HUES48 (cell line): ENCODE data around the gene KCNAB2.

Experiments
- H3K27ac ChIP-seq: one replicate; pipeline ENCODE4 v1.7.0; 2013; ENCODE audit warnings: low read depth, low read length, inconsistent platforms
- H3K27me3 ChIP-seq: 2 replicates; pipeline ENCODE4 v1.6.1; 2013; ENCODE audit warnings: mild to moderate bottlenecking, low read length; ENCODE audit not compliant: control insufficient read depth, insufficient read depth
- H3K36me3 ChIP-seq: 2 replicates; pipeline ENCODE4 v1.6.1; 2013; ENCODE audit warnings: low read length; ENCODE audit not compliant: control insufficient read depth, insufficient read depth
- H3K4me1 ChIP-seq: 2 replicates; pipeline ENCODE4 v1.6.1; 2013; ENCODE audit warnings: mild to moderate bottlenecking, low read length; ENCODE audit not compliant: control insufficient read depth, insufficient read depth
- H3K4me3 ChIP-seq: 2 replicates; pipeline ENCODE4 v1.5.1; 2013; ENCODE audit warnings: mild to moderate bottlenecking, low read depth, low read length
- H3K9ac ChIP-seq: 2 replicates; pipeline ENCODE4 v1.6.1; 2013; ENCODE audit warnings: mild to moderate bottlenecking, low read depth, low read length, moderate library complexity
- H3K9me3 ChIP-seq: 2 replicates; pipeline ENCODE4 v1.6.1; 2013; ENCODE audit warnings: low read length; ENCODE audit not compliant: control insufficient read depth, insufficient read depth

The KCNAB2 gene

DNA sequence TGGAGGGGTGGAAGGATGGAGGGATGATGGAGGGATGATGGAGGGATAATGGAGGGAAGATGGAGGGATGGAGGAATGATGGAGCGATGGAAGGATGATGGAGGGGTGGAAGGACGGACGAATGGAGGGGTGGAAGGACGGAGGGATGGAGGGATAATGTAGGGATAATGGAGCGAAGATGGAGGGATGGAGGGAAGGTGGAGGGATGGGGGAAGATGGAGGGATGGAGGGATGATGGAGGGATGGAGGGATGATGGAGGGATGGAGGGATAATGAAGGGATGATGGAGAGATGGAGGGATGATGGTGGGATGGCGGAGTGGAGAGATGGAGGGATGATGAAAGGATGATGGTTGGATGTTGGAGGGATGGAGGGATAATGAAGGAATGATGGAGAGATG, 61.3 kb downstream of the KCNAB2 start:
- Histone ChIP-seq H3K4me3 (no peak overlapping the region), H3K4me1 (no peaks in the 10 kb centered on the region), H3K9me3 (no peaks in the 10 kb centered on the region), H3K36me3 (no peaks in the 10 kb centered on the region), H3K27me3 (no peaks in the 10 kb centered on the region), H3K9ac (no peak overlapping the region), H3K27ac (no peak overlapping the region)

DNA sequence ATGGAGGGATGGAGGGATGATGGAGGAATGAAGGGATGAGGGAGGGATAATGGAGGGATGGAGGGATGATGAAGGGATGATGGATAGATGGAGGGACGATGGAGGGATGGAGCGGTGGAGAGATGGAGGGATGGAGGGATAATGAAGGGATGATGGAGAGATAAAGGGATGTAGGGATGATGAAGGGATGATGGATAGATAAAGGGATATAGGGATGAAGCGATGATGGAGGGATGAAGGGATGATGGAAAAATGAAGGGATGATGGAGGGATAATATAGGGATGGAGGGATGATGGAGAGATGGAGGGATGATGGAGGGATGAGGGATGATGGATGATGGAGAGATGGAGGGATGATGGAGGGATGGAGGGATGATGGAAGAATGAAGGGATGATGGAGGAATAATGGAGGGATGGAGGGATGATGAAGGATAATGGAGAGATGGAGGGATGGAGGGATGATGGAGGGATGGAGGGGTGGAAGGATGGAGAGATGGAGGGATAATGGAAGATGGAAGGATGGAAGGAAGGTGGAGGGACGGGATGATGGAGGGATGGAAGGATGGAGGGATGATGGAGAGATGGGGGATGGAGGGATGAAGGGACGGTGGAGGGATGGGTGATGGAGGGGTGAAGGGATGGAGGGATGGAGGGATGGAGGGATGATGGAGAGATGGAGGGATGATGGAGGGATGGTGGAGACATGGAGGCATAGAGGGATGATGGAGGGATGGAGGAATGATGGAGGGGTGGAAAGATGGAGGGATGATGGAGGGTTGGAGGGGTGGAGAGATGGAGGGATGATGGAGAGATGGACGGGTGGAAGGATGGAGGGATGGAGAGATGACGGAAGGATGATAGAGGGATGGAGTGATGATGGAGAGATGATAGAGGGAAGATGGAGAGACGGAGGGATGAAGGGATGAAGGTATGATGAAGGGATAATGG, 62.0 kb downstream of the KCNAB2 start:
- H3K9me3 ChIP-seq: no peaks in the 10 kb centered on the region
- H3K9ac ChIP-seq: no peak overlapping the region
- H3K4me1 ChIP-seq: no peaks in the 10 kb centered on the region
- no peaks in the 10 kb centered on the region for H3K27me3 ChIP-seq
- no peak overlapping the region for H3K27ac ChIP-seq
- no peaks in the 10 kb centered on the region for H3K36me3 ChIP-seq
- no peak overlapping the region for H3K4me3 ChIP-seq

DNA sequence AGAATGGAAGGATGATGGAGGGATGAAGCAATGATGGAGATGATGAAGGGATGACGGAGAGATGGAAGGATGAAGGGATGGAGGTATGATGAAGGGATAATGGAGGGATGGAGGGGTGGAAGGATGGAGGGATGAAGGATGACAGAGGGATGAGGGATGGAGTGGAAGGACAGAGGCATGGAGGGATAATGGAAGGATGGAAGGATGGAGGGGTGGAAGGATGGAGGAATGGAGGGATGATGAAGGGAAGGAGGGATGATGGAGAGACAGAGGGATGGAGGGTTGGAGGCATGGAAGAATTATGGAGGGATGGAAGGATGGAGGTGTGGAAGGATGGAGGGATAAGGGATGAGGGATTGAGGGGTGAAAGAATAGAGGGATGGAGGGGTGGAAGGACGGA, 62.8 kb downstream of the KCNAB2 start:
- Histone ChIP-seq H3K4me1 (no peaks in the 10 kb centered on the region), H3K4me3 (no peak overlapping the region), H3K27ac (no peak overlapping the region), H3K9me3 (no peaks in the 10 kb centered on the region), H3K36me3 (no peaks in the 10 kb centered on the region), H3K27me3 (no peaks in the 10 kb centered on the region), H3K9ac (no peak overlapping the region)

DNA sequence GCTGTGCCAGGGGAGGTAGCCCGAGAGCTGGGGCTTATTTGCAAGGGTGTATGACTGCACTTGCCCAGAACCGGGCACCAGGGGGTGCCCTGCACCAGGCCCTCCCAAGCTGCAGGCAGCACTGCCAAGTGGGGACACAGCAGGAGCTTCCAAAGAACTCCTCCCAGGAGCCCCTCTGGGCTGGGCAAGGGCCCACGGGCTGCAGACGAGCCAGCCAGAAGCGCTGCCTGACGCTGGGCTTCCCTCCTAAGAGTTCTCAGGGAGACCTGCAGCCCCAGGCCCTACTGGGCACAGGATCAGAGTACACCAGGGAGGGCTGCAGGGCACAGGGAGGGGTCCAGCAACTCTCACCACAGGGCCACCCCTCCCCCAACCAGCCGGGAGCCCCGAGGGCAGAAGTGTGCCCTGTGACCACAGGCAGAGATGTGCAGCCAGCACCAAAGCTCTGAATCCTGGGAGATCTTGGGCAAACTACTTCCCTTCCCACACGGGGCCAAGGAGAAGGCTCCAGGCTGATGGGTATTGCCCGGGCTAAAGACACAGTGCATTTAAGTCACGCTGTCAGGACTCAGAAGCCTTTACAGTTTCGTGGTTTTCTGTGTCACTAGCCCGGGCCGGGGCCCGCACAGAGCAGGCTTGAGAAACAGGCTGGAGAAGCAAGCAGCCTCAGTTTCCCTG, 63.4 kb downstream of the KCNAB2 start:
- no peaks in the 10 kb centered on the region for H3K27me3 ChIP-seq

DNA sequence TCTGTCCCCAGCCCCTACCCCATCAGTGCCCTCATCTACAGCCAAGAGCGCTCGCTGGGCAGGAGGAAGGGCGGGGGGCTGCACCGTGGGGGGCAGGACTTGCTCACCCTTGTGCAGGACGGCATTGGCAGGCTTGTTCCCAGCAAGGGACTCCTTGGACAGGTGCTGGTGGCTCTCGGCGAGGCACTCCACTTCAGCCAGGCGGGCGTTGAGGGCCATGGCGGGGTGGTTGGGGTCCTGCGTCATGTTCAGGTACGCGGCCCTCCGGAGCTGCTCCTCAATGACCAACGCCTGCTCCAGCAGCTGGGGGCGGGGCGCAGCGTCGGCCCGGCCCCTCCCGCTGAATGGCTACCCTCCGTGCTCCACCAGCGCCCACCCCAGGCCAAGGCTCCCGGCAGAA, 64.0 kb downstream of the KCNAB2 start:
- Histone ChIP-seq H3K27ac (no peak overlapping the region), H3K27me3 (no peaks in the 10 kb centered on the region), H3K4me1 (no peaks in the 10 kb centered on the region), H3K9me3 (no peaks in the 10 kb centered on the region), H3K36me3 (no peaks in the 10 kb centered on the region), H3K9ac (no peak overlapping the region), H3K4me3 (no peak overlapping the region)

More for the DNA sequence above, 63.4 kb downstream of the KCNAB2 start:
- Histone ChIP-seq H3K36me3 (no peaks in the 10 kb centered on the region), H3K27ac (no peak overlapping the region), H3K9ac (no peak overlapping the region), H3K4me3 (no peak overlapping the region), H3K9me3 (no peaks in the 10 kb centered on the region), H3K4me1 (no peaks in the 10 kb centered on the region)

DNA sequence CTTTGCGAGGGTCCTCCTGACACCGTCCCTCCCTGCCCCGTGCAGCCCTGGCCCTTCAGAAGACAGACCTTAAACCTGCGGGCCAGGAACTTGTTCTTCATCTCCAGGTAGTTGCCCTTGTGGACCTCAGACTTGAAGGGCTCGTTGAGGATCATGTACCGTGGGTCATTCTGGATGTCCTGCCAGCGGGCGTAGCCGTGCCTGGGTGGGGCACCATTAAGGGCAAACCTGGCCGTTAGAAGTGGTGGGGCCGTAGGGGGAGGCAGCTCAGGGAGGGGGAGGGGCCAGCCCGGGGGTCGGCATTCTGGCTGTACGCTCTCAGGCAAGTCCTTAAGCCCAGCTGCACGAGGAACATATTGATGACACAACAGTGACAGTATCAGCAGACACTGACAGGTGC, 64.6 kb downstream of the KCNAB2 start:
- Histone ChIP-seq H3K27ac (no peak overlapping the region), H3K9me3 (no peaks in the 10 kb centered on the region), H3K4me1 (no peaks in the 10 kb centered on the region), H3K27me3 (no peaks in the 10 kb centered on the region), H3K36me3 (no peaks in the 10 kb centered on the region), H3K9ac (no peak overlapping the region), H3K4me3 (no peak overlapping the region)

DNA sequence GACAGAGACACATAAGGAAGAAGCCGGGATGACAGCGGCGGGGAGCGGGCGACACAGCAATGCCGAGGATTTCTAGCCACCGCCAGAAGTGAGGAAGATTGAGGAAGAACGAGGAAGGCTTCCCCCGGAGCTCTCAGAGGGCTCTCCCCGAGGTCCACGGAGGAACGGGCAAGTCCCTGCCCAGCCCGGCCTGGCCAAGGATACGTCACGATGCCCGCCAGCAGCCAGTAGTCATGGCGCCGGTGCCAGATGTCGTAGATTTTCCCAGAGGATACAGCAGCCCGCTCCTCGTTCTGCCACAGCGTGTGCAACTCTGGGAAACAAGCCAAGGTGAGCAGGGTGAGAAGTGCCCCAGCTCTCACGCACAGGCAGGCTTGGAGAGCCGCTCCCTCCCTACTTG, 65.9 kb downstream of the KCNAB2 start:
- Histone ChIP-seq H3K4me3 (no peak overlapping the region), H3K9me3 (no peaks in the 10 kb centered on the region), H3K36me3 (no peaks in the 10 kb centered on the region), H3K9ac (no peak overlapping the region), H3K27ac (no peak overlapping the region), H3K4me1 (no peaks in the 10 kb centered on the region), H3K27me3 (no peaks in the 10 kb centered on the region)

DNA sequence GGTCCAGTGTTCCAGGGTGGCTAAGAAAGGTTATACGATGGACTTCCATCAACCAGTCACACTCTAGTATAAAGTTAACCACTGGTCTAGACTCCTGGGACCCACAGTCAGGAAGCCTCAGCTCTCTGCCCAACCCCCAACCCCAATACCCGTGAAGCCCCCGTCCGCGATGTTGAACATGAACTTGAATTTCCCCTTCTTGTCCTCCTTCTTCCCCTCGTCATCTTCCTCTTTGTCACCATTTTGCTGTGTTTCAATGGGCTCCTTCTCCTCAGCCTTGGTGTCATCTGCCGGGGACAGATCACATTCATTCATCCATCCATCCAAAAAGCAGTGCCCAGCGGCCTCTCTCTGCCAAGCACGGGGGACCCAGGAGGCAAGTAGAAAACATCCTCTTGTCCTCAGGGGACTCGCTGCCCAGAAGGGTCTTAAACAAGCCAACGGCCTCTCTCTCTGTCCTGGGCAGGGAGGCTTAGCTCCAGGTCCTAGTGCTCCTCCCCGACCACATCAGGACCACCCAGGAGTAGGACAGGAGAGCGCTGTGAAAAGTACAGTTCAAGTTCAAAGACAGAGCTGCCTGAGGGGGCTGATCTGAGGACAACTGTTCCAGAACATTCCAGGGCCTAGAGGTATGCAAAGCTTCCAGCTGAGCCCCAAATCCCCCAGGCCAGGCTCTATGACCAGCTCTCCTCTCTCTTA, 66.5 kb downstream of the KCNAB2 start:
- H3K4me1 ChIP-seq: no peaks in the 10 kb centered on the region
- peaks cover 3% of the 10 kb centered on the region; the same call in 1 of the 2 replicates for H3K9me3 ChIP-seq
- H3K9ac ChIP-seq: no peak overlapping the region
- no peak overlapping the region for H3K27ac ChIP-seq
- no peaks in the 10 kb centered on the region for H3K36me3 ChIP-seq
- H3K4me3 ChIP-seq: no peak overlapping the region
- no peaks in the 10 kb centered on the region for H3K27me3 ChIP-seq

DNA sequence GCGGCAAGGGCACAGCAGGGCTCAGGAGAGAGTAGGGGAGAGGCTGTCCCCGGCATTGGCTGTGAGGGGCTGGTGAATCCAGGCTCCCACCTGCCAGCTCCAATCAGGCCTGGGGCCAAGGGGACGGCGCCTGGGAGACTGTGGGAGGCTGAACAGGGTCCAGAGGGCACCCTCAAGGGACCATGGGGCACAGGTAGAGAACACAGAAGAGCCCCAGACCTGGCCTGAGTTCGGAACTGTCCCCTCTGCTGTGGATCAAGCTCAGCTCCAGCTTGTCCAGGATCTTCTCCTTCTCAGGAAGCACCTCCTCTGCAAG, 67.0 kb downstream of the KCNAB2 start:
- H3K9me3 ChIP-seq: peaks cover 5% of the 10 kb centered on the region; the same call in 1 of the 2 replicates
- H3K4me1 ChIP-seq: no peaks in the 10 kb centered on the region
- no peaks in the 10 kb centered on the region for H3K36me3 ChIP-seq
- H3K27ac ChIP-seq: no peak overlapping the region
- no peak overlapping the region for H3K4me3 ChIP-seq
- H3K27me3 ChIP-seq: no peaks in the 10 kb centered on the region
- no peak overlapping the region for H3K9ac ChIP-seq

DNA sequence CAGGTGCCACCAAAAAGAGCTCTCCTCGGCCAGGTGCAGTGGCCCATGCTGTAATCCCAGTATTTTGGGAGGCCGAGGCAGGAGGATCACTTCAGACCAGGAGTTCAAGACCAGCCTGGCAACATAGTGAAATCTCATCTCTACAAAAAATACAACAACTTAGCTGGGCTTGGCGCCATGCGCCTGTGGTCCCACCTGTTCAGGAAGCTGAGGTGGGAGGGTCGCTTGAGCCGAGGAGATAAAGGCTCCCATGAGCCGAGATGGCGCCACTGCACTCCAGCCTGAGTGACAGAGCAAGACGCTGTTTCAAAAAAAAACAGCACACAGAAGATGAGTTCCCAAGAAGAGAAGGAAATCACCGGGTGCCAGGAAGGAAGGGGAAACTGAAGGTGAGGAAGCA, 67.4 kb downstream of the KCNAB2 start:
- H3K4me1 ChIP-seq: no peaks in the 10 kb centered on the region
- H3K9me3 ChIP-seq: peaks cover 5% of the 10 kb centered on the region; the same call in 1 of the 2 replicates
- H3K27me3 ChIP-seq: no peaks in the 10 kb centered on the region
- H3K36me3 ChIP-seq: no peaks in the 10 kb centered on the region
- H3K9ac ChIP-seq: no peak overlapping the region
- H3K4me3 ChIP-seq: no peak overlapping the region
- no peak overlapping the region for H3K27ac ChIP-seq

DNA sequence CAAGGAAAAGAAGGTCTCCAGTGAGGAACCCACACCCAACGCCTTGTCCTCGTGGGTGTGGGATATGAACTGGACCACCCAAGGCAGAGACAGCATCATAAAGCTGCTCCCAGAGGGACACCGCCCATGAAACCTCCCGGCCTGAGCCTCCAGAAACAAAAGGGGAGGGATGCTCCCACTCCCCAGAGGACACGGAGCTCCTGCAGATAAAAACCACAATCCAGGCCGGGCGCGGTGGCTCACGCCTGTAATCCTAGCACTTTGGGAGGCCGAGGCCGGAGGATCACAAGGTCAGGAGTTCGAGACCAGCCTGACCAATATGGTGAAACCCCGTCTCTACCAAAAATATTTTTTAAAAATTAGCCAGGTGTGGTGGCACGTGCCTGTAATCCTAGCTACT, 68.1 kb downstream of the KCNAB2 start:
- no peaks in the 10 kb centered on the region for H3K36me3 ChIP-seq
- H3K9me3 ChIP-seq: peaks cover 5% of the 10 kb centered on the region; the same call in 1 of the 2 replicates
- H3K27me3 ChIP-seq: no peaks in the 10 kb centered on the region

More for the DNA sequence above, 68.1 kb downstream of the KCNAB2 start:
- no peak overlapping the region for H3K4me3 ChIP-seq
- H3K27ac ChIP-seq: no peak overlapping the region
- no peak overlapping the region for H3K9ac ChIP-seq
- H3K4me1 ChIP-seq: no peaks in the 10 kb centered on the region
